GM23338 (cell line): ENCODE measurements around the gene PRRC2A. TPM values are rescaled to one million over a fixed set of nuclear protein-coding genes. Genes with fewer than 3 reads are reported as not detected.

Source experiments
- ATAC-seq: fragments of 200-7000 bp; cut with Tn5 transposase; 3 replicates; pipeline ENCODE4 v1.9.1; 2020
- DNase-seq: peaks from one replicate; pipeline ENCODE4 v3.0.0-alpha.2; 2015; ENCODE audit warnings: low spot score
- H2AFZ ChIP-seq: fragments of 200-600 bp; sonication (generic); 2 replicates; pipeline ENCODE4 v1.8.0; 2016; ENCODE audit warnings: antibody characterized with exemption, mild to moderate bottlenecking, moderate library complexity
- H3F3A ChIP-seq: fragments of 200-600 bp; sonication (generic); replicated peaks from 2 replicates; pipeline ENCODE4 v1.8.0; 2017; ENCODE audit warnings: antibody characterized with exemption, mixed run types, low read depth
- H3K27ac ChIP-seq: fragments of 200-600 bp; sonication (generic); 2 replicates; pipeline ENCODE4 v1.6.1; 2016; ENCODE audit warnings: low read depth
- H3K27me3 ChIP-seq: fragments of 200-600 bp; sonication (generic); 2 replicates; pipeline ENCODE4 v1.8.0; 2016; ENCODE audit warnings: mild to moderate bottlenecking, mixed run types, moderate library complexity; ENCODE audit not compliant: insufficient read depth
- H3K36me3 ChIP-seq: fragments of 200-600 bp; sonication (generic); 2 replicates; pipeline ENCODE4 v1.8.0; 2016; ENCODE audit warnings: mild to moderate bottlenecking; ENCODE audit not compliant: insufficient read depth
- H3K4me1 ChIP-seq: fragments of 200-600 bp; sonication (generic); 2 replicates; pipeline ENCODE4 v1.8.0; 2016; ENCODE audit warnings: mild to moderate bottlenecking, moderate library complexity; ENCODE audit not compliant: insufficient read depth
- H3K4me2 ChIP-seq: fragments of 200-600 bp; sonication (generic); 2 replicates; pipeline ENCODE4 v1.7.1; 2017; ENCODE audit warnings: mixed run types
- H3K4me3 ChIP-seq: fragments of 200-600 bp; sonication (generic); 2 replicates; pipeline ENCODE4 v1.6.1; 2016; ENCODE audit warnings: mixed run types
- H3K79me2 ChIP-seq: fragments of 200-600 bp; sonication (generic); replicated peaks from 2 replicates; pipeline ENCODE4 v1.8.0; 2017; ENCODE audit warnings: mild to moderate bottlenecking; ENCODE audit not compliant: insufficient read depth
- H3K9me2 ChIP-seq: fragments of 200-600 bp; sonication (generic); 2 replicates; pipeline ENCODE4 v1.8.0; 2017; ENCODE audit not compliant: insufficient read depth
- H4K20me1 ChIP-seq: fragments of 200-600 bp; sonication (generic); replicated peaks from 2 replicates; pipeline ENCODE4 v1.8.0; 2017; ENCODE audit warnings: mild to moderate bottlenecking; ENCODE audit not compliant: insufficient read depth
- H3K27ac Mint-ChIP-seq: 2 replicates; pipeline ENCODE4 v1.8.0; 2020; ENCODE audit warnings: inconsistent platforms, mild to moderate bottlenecking, moderate library complexity, mixed read lengths
- H3K27me3 Mint-ChIP-seq: 3 replicates; pipeline ENCODE4 v1.8.0; 2022; ENCODE audit warnings: low read depth, mild to moderate bottlenecking, moderate library complexity, mixed read lengths, inconsistent platforms; ENCODE audit not compliant: insufficient read depth, poor library complexity
- H3K36me3 Mint-ChIP-seq: 3 replicates; pipeline ENCODE4 v1.8.0; 2021; ENCODE audit warnings: low read depth, mild to moderate bottlenecking, inconsistent platforms, moderate library complexity, mixed read lengths
- H3K4me1 Mint-ChIP-seq: 3 replicates; pipeline ENCODE4 v1.8.0; 2020; ENCODE audit warnings: mild to moderate bottlenecking, inconsistent platforms, mixed read lengths
- H3K4me3 Mint-ChIP-seq: 3 replicates; pipeline ENCODE4 v1.8.0; 2021; ENCODE audit warnings: moderate library complexity, mild to moderate bottlenecking, inconsistent platforms, mixed read lengths
- H3K9me3 Mint-ChIP-seq: 3 replicates; pipeline ENCODE4 v1.8.0; 2020; ENCODE audit warnings: moderate library complexity, mild to moderate bottlenecking, inconsistent platforms, mixed read lengths
- CREB1 ChIP-seq: fragments of 250-450 bp; sonication (Bioruptor Pico); IDR thresholded peaks from 2 replicates; pipeline ENCODE4 v1.5.0; 2020; ENCODE audit warnings: low read depth, mild to moderate bottlenecking, moderate library complexity
- ETS1 ChIP-seq: IDR thresholded peaks from 2 replicates; pipeline ENCODE4 v1.6.1; 2016; ENCODE audit warnings: antibody characterized with exemption
- EZH2 ChIP-seq: fragments of 200-600 bp; sonication (generic); IDR thresholded peaks from one replicate; pipeline ENCODE4 v1.8.0; 2017; ENCODE audit warnings: antibody characterized with exemption, mild to moderate bottlenecking, low read depth; ENCODE audit not compliant: unreplicated experiment
- EZH2phosphoT487 ChIP-seq: fragments of 200-600 bp; sonication (generic); IDR thresholded peaks from one replicate; pipeline ENCODE4 v1.8.1; 2018; ENCODE audit warnings: antibody characterized with exemption; ENCODE audit not compliant: unreplicated experiment
- POLR2AphosphoS5 ChIP-seq: IDR thresholded peaks from 2 replicates; pipeline ENCODE4 v1.6.1; 2016; ENCODE audit warnings: antibody characterized with exemption, low read depth
- REST ChIP-seq: IDR thresholded peaks from one replicate; pipeline ENCODE4 v1.6.1; 2018; ENCODE audit warnings: antibody characterized with exemption; ENCODE audit not compliant: unreplicated experiment
- STAT1 ChIP-seq: IDR thresholded peaks from one replicate; pipeline ENCODE4 v1.6.1; 2016; ENCODE audit warnings: antibody characterized with exemption; ENCODE audit not compliant: unreplicated experiment
- ZNF114 ChIP-seq: fragments of 250-450 bp; sonication (Bioruptor Pico); IDR thresholded peaks from 2 replicates; pipeline ENCODE4 v1.5.0; 2020; ENCODE audit warnings: mild to moderate bottlenecking, moderate library complexity
- ZNF331 ChIP-seq: fragments of 250-450 bp; sonication (Bioruptor Pico); IDR thresholded peaks from 2 replicates; pipeline ENCODE4 v1.5.0; 2020; ENCODE audit warnings: low read depth, mild to moderate bottlenecking, moderate library complexity
- ZNF462 ChIP-seq: fragments of 250-450 bp; sonication (Bioruptor Pico); IDR thresholded peaks from 2 replicates; pipeline ENCODE4 v1.5.0; 2020; ENCODE audit warnings: mild to moderate bottlenecking, moderate library complexity
- polyA plus RNA-seq: library from polyadenylated mRNA; unstranded; fragments of >200 nt; fragmentation: Nextera tagmentation; extraction: Ambion mirVana; gene quantifications from 2 replicates; pipeline ENCODE4 v1.2.1, GENCODE V29; 2016
- total RNA-seq: library from RNA; depleted of rRNA; stranded (reverse); fragments of >200 nt; shearing (Covaris generic); gene quantifications from 2 replicates; pipeline ENCODE4 v1.2.3, GENCODE V29; 2014

The PRRC2A gene
- total and polyA plus RNA-seq, 2 experiments from 2014 or later: 213 to 273 TPM

- Histone ChIP-seq H3K27ac (no peak overlapping the region), H3K79me2 (peaks cover 28% of the 10 kb centered on the region), H3K4me2 (no peak overlapping the region), H3K9me2 (no peaks in the 10 kb centered on the region), H3K4me3 (no peak overlapping the region), H4K20me1 (no peaks in the 10 kb centered on the region; the same call in 1 of the 2 replicates), H2AFZ (no peak overlapping the region), H3K4me1 (peaks cover 13% of the 10 kb centered on the region), H3K27me3 (no peaks in the 10 kb centered on the region), H3F3A (peaks cover 17% of the 10 kb centered on the region), H3K36me3 (peaks cover 4% of the 10 kb centered on the region; the same call in 1 of the 2 replicates)
- Mint-ChIP-seq H3K4me1 (peaks cover 35% of the 10 kb centered on the region), H3K9me3 (no peaks in the 10 kb centered on the region), H3K27ac (peak overlapping the region; percentile 80; the same call in 1 of the 2 replicates), H3K36me3 (peaks cover 31% of the 10 kb centered on the region), H3K4me3 (peak overlapping the region; percentile 90; the same call in 1 of the 3 replicates), H3K27me3 (peaks cover 24% of the 10 kb centered on the region)
- TF ChIP-seq POLR2AphosphoS5 (no peak), REST (no peak), ZNF331 (CRISPR knock-in tag) (no peak)
- ATAC-seq: no peak
- DNase-seq: no peak
Measured at GRCh38 chr6:31658158-31658688, 37.7 kb downstream of the PRRC2A start.

- ATAC-seq (no peak), DNase-seq (no peak)
- peak overlapping the region; percentile 98 for H3K4me2 ChIP-seq
- no peak overlapping the region for H3K27ac ChIP-seq
- H3F3A ChIP-seq: peaks cover 17% of the 10 kb centered on the region; the same call in 1 of the 2 replicates
- peaks cover 19% of the 10 kb centered on the region for H3K4me1 ChIP-seq
- Mint-ChIP-seq H3K27ac (no peak overlapping the region), H3K36me3 (peaks cover 40% of the 10 kb centered on the region), H3K4me3 (peak overlapping the region; percentile 90), H3K4me1 (peaks cover 44% of the 10 kb centered on the region), H3K9me3 (no peaks in the 10 kb centered on the region), H3K27me3 (peaks cover 19% of the 10 kb centered on the region)
- peaks cover 10% of the 10 kb centered on the region; the same call in 1 of the 2 replicates for H3K36me3 ChIP-seq
- H3K27me3 ChIP-seq: no peaks in the 10 kb centered on the region
- peaks cover 37% of the 10 kb centered on the region for H3K79me2 ChIP-seq
- H3K9me2 ChIP-seq: no peaks in the 10 kb centered on the region
- peak overlapping the region; percentile 96 for H3K4me3 ChIP-seq
- H4K20me1 ChIP-seq: no peaks in the 10 kb centered on the region; the same call in 1 of the 2 replicates
- no peak overlapping the region for H2AFZ ChIP-seq
- TF ChIP-seq ZNF462 (CRISPR knock-in tag) (no peak), ZNF114 (CRISPR knock-in tag) (no peak), CREB1 (CRISPR knock-in tag) (no peak), EZH2phosphoT487 (no peak), STAT1 (no peak), ETS1 (no peak), EZH2 (no peak)
Measured at GRCh38 chr6:31658983-31659648, 38.6 kb downstream of the PRRC2A start.
